Testis (tissue), 2 donors: ENCODE results near the gene NDRG2.

Experiments used
- POLR2A ChIP-seq: fragments of 450-650 bp; IDR thresholded peaks from one replicate; pipeline ENCODE4 v1.6.1; 2017; ENCODE audit warnings: antibody characterized with exemption, mild to moderate bottlenecking, moderate library complexity
- TF ChIP-seq, protein P1 (sequence below), 3 experiments: fragments of 450-650 bp in 2 of 3; fragments of 200-600 bp in 1 of 3; sonication (generic) in 1 of 3; IDR thresholded peaks; one replicate each; pipeline ENCODE4 v1.5.1; 2016 to 2019; ENCODE audit warnings: antibody characterized with exemption in 3 of 3, mild to moderate bottlenecking in 2 of 3, moderate library complexity in 1 of 3

DNA sequence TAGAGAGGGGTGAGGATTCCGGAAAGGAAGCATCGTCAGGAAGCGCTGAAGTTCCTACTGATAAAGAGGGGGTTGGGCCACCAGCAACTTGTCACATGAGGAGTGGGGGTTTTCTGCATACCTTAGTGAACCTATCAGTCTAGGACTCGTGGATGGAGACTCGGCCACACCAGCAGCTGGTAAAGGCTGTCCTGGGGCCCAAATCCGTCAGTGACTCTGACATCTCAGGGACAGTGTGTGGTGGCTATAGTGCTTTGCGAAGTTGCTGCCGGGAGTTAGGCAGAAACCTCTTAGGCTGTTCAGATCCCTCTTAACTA, 53.2 kb downstream of the NDRG2 start:
- TF ChIP-seq, protein P1, sequence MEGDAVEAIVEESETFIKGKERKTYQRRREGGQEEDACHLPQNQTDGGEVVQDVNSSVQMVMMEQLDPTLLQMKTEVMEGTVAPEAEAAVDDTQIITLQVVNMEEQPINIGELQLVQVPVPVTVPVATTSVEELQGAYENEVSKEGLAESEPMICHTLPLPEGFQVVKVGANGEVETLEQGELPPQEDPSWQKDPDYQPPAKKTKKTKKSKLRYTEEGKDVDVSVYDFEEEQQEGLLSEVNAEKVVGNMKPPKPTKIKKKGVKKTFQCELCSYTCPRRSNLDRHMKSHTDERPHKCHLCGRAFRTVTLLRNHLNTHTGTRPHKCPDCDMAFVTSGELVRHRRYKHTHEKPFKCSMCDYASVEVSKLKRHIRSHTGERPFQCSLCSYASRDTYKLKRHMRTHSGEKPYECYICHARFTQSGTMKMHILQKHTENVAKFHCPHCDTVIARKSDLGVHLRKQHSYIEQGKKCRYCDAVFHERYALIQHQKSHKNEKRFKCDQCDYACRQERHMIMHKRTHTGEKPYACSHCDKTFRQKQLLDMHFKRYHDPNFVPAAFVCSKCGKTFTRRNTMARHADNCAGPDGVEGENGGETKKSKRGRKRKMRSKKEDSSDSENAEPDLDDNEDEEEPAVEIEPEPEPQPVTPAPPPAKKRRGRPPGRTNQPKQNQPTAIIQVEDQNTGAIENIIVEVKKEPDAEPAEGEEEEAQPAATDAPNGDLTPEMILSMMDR (IDR thresholded peaks at IDR 0.05) = no peak
- TF ChIP-seq POLR2A = no peak
